ENCODE data around the gene INPP5A.

- TF ChIP-seq EZH2 (IDR thresholded peaks at IDR 0.05; ENCODE audit: borderline replicate concordance, insufficient read depth, low read depth, low read length, poor library complexity, severe bottlenecking) (no peak), CTCF (IDR thresholded peaks at IDR 0.05) (no peak)
Observed at GRCh38 chr10:132580617-132581016, 43.0 kb downstream of the INPP5A start.
